ENCODE results near the gene HSD17B14.
"Not testable (repeated sequence)": the region's sequence is repeated elsewhere in the genome, so short reads cannot be mapped to it uniquely, and the experiment has no call there.

HSD17B14 gene

DNA sequence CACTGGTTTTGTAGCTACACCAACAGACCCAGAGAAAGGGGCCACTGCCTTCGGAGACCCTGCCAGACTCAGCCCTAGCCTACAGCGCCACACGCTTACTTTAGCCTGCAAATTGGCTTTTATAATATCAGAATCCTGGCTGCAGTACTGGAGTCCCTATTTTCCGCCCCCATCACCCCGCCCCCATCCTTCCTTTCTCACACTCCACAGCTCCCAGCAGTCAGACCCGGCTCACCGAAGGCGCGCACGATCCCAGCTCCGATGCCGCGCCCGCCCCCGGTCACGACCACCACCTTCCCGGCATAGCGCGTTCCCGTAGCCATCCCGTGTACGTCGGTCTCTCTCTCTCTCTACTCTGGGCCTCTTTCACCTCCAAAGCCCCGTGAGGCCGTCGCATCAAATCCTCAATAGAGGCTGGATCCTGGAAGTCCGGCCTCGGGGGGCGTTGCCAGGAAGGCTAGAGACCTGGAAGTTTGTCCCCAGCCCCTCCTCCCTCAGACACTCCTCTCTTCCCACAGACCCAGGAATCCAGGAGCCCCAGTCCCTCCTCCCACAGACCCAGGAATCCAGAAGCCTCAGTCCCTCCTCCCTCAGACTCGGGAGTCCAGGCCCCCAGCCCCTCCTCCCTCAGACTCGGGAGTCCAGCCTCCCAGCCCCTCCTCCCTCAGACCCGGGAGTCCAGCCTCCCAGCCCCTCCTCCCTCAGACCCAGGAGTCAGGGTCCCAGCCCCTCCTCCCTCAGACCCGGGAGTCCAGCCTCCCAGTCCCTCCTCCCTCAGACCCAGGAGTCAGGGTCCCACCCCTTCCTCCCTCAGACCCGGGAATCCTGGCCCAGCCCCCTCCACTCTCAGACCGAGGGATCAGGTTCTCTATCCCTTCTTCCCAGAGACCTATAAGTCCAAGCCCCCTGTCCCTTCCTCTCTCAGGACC, at the start of gene HSD17B14:
HSD17B14 (minus strand) TSS at position 403 of the 929 bp plus-strand sequence; CDS start at position 323, 80 bp downstream.
- no peak for DNase-seq

DNA sequence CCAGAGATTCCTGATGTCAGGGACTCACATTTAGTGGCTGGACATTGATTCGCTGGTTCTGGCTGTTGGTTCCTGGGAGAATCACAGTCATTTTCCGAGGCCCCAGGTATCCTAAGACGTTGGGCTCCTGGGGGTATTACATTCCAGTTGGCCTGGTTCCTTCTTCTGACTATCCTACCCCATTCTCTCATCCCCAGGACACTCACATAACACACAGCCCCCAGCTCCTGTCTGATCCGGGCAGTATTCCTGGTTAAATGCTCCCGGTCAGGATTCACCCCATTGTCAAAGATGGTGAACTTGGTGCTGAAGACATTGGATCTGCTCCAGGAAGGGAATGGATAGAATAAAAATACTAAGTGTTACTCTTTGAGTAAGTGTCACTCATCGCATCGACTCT, 47.4 kb upstream of the HSD17B14 start:
- DNase-seq: no peak

DNA sequence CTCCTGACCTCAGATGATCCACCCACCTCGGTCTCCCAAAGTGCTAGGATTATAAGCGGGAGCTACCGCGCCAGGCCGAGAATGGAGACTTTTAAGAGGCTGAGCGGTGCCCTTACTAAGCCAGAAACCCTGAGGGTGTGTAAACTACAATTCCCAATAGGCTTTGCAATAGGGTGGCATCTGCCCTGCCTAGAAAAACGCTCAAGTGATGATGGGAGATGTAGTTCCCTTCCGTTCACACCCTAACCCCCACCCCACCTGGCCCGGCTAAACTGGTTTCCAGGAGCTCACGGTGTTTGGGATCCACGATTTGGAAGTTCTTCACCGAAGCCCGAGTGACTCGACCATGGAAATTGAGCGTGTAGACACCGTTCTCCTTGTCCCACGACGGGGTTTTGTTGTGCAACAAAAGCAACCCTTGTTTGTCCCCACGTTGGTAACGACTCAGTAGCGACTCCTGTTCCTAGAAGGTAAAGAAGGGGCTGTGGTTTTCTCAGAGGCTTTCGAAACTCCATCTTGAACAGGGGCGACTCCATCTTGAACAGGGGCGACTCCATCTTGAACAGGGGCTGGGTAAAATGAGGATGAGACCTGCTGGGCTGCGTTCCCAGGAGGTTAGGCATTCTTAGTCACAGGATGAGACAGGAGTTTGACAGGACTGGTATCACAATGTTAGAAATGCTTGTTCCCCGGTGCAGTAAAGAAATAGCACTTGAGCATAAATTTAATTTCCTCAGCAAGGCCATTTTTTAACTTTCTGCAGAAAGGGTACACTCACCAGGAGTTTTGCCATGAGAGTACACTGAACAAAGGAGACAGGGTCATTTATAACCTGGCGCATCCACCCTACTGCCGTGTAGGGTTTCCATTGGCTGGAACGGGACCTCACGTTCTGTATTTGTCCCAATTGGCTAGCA, 45.7 kb upstream of the HSD17B14 start:
- no peak for DNase-seq

DNA sequence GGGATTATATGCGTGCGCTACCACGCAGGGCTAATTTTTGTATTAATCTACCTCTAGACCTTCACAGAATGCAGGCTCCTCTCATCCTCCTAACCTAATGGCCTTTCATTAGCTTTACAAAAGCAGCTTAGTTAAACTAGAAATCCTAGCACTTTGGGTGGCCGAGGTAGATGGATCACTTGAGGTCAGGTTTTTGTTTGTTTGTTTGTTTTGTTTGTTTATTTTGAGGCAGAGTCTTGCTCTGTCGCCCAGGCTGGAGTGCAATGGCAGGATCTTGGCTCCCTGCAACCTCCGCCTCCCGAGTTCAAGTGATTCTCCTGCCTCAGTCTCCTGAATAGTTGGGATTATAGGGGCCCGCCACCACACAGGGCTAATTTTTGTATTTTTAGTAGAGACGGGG, 43.4 kb upstream of the HSD17B14 start:
- not testable (repeated sequence) for DNase-seq

DNA sequence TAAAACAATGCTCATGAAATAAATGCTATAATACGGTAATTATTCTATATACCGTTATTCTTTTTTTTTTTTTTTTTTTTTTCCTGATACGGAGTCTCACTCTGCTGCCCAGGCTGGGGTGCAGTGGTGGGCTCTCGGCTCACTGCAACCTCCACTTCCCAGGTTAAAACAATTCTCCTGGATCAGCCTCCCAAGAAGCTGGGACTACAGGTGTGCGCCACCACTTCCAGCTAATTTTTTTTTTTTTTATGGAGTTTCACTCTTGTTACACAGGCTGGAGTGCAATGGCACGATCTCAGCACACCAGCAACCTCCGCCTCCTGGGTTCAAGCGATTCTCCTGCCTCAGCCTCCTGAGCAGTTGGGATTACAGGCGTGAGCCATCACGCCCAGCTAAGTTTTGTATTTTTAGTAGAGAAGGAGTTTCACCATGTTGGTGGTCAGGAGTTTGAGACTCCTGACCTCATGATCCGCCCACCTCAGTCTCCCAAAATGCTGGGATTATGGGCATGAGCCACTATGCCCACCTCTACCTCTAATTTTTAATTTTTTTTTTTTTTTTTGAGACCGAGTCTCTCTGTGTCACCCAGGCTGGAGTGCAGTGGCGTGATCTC, 42.8 kb upstream of the HSD17B14 start:
- DNase-seq: no peak

DNA sequence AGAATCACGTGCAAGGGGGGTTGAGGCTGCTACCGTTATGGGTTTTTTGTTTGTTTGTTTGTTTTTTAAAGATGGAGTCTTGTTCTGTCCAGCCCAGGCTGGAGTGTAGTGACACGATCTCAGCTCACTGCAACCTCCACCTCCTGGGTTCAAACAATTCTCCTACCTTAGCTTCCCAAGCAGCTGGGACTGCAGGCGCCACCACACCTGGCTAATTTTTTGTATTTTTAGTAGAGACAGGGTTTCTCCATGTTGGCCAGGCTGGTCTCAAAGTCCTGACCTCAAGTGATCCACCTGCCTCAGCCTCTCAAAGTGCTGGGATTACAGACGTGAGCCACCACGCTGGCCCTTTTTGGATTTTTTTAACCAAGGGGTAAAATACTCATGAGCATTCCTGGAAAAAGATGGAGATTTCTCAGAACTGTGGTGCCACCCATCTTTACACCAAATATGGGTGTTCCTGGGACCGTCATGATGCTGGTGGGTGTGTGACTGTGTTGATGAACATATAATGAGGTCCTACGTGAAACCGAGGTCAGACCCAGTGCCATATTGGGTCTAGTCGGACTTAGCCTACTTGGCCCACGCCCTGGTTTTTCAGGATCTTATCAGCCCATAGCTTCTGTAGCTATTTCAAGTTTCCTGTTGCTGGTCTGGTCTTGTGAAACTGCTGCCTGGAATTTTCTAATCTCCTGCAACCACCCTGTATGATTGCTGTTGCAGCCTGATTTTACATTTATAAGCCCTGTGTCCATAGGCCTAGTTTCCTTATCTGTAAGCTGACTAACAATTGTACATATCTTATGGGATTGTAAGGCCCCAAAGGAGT, 42.1 kb upstream of the HSD17B14 start:
- no peak for DNase-seq

DNA sequence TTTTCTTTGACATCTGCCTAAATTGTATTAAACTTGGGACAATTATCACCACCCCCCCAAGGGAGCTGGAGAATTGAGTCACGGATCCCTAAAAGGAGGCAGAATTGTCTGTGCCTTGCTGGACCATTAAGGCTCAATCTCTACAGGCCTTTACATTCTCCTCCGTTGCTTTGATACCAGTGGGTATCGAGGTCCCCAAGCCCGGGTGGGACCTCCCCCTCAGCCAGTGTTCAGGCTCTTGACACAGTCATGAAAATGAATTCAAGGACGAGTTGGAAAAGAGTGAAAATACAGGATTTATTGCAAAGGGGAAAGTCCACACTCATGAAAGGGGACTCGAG, 41.5 kb upstream of the HSD17B14 start:
- DNase-seq: no peak

DNA sequence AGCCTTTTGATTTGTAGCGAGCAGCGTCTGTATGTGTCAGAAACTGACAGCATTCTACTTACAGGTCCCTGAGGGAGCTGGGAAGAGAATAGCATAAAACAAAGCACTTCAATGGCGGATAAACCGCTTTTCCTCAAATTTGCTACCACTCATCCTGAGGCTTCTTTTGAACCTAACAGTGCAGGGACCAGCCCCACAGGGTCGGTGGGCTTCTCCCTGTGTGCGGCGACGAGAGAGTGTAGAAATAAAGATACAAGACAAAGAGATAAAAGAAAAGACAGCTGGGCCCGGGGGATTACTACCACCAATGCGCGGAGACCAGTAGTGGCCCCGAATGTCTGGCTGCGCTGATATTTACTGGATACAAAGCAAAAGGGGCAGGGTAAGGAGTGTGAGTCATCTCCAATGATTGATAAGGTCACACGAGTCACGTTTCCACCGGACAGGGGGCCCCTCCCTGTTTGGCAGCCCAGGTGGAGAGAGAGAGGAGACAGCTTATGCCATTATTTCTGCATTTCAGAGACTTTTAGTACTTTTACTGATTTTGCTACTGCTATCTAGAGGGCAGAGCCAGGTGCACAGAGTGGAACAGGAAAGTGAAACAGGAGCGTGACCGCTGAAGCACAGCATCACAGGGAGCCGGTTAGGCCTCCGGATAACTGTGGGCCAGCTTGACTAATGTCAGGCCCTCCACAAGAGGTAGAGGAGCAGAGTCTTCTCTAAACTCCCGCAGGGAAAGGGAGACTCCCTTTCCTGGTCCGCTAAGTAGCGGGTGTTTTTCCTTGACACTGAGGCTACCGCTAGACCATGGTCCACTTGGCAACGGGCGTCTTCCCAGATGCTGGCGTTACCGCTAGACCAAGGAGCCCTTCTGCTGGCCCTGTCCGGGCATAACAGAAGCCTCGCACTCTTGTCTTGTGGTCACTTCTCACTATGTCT, 40.0 kb upstream of the HSD17B14 start:
- peak; percentile 72 for DNase-seq

DNA sequence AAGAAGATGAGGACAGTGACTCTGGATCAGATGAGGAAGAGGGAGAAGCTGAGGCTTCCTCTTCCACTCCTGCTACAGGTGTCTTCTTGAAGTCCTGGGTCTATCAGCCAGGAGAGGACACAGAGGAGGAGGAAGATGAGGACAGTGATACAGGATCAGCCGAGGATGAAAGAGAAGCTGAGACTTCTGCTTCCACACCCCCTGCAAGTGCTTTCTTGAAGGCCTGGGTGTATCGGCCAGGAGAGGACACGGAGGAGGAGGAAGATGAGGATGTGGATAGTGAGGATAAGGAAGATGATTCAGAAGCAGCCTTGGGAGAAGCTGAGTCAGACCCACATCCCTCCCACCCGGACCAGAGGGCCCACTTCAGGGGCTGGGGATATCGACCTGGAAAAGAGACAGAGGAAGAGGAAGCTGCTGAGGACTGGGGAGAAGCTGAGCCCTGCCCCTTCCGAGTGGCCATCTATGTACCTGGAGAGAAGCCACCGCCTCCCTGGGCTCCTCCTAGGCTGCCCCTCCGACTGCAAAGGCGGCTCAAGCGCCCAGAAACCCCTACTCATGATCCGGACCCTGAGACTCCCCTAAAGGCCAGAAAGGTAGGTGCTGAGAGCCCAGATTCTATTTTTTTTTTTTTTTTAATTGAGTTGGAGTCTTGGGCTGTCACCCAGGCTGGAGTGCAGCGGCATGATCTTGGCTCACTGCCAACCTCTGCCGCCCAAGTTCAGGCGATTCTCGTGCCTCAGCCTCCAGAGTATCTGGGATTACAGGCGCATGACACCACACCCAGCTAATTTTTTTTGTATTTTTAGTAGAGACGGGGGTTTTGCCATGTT, 38.2 kb upstream of the HSD17B14 start:
- no peak for DNase-seq

DNA sequence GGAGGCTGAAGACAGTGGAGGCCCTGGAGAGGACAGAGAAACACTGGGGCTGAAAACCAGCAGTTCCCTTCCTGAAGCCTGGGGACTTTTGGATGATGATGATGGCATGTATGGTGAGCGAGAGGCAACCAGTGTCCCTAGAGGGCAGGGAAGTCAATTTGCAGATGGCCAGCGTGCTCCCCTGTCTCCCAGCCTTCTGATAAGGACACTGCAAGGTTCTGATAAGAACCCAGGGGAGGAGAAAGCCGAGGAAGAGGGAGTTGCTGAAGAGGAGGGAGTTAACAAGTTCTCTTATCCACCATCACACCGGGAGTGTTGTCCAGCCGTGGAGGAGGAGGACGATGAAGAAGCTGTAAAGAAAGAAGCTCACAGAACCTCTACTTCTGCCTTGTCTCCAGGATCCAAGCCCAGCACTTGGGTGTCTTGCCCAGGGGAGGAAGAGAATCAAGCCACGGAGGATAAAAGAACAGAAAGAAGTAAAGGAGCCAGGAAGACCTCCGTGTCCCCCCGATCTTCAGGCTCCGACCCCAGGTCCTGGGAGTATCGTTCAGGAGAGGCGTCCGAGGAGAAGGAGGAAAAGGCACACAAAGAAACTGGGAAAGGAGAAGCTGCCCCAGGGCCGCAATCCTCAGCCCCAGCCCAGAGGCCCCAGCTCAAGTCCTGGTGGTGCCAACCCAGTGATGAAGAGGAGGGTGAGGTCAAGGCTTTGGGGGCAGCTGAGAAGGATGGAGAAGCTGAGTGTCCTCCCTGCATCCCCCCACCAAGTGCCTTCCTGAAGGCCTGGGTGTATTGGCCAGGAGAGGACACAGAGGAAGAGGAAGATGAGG, 37.4 kb upstream of the HSD17B14 start:
- DNase-seq: no peak

DNA sequence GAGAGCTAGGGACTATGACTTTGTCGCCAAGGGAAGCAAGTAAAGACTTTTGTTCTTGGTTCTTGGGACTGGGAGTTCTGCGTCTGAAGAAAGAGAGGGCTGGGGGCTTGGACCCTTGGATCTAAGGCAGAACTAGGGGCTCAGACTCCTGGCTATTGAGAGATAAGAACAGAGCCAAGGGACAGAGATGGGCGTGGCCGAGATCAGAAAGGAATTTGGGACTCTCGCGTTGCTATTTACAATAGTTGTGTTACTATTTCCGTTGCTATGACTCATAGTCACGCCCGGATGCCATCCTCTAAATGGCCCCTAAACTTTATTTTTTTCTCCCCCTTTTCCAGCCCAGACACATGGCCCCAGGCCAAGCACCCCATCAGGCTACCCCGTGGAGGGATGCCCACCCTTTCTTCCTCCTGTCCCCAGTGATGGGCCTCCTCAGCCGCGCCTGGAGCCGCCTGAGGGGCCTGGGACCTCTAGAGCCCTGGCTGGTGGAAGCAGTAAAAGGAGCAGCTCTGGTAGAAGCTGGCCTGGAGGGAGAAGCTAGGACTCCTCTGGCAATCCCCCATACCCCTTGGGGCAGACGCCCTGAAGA, 36.7 kb upstream of the HSD17B14 start:
- peak; percentile 84 for DNase-seq

DNA sequence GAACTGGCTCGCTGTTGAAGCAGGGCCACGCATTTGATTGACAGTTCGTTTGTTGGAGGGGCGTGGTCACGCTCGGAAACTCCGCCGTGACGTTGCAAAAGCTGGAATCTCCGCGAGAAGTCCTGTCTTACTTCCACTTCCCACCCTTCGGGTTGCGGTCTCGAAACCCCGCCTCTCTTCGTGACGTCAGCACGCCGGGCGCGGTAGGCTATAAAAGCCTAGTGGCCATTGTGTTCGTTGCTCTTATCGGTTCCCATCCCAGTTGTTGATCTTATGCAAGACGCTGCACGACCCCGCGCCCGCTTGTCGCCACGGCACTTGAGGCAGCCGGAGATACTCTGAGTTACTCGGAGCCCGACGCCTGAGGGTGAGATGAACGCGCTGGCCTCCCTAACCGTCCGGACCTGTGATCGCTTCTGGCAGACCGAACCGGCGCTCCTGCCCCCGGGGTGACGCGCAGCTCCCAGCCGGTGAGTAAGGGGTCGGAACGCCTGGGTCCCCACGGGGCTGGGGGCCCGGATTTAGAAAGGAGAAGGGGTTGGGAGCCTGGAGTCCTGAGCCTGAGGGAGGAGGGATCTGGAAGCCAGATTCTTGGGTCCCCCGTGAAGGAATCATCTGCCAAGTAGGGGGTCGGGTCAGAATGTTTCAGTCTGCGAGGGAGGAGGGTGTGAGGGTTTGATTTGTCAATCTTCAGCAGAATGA, 36.0 kb upstream of the HSD17B14 start, which contains the start of gene PPP1R15A:
PPP1R15A (plus strand) TSS at position 240 of the 702 bp plus-strand sequence. CDS start 813 bp downstream, outside the sequence.
- peak; percentile 99 for DNase-seq

DNA sequence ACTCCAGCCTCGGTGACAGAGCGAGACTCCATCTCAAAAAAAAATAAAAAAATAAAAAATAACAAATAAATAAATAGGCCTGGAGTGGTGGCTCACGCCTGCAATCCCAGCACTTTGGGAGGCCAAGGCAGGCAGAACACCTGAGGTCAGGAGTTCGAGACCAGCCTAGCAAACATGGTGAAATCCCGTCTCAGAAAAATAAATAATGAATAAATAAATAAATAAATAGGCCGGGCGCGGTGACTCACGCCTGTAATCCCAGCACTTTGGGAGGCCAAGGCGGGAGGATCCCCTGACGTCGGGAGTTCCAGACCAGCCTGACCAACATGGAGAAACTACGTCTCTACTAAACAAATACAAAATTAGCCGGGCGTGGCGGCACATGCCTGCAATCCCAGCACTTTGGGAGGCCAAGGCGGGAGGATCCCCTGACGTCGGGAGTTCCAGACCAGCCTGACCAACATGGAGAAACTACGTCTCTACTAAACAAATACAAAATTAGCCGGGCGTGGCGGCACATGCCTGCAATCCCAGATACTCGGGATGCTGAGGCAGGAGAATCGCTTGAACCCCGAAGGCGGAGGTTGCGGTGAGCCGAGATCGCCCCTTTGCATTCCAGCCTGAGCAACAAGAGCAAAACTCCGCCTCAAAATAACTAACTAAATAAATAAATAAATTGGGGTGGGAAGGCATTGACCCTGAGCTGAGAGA, 35.3 kb upstream of the HSD17B14 start:
- not testable (repeated sequence) for DNase-seq

DNA sequence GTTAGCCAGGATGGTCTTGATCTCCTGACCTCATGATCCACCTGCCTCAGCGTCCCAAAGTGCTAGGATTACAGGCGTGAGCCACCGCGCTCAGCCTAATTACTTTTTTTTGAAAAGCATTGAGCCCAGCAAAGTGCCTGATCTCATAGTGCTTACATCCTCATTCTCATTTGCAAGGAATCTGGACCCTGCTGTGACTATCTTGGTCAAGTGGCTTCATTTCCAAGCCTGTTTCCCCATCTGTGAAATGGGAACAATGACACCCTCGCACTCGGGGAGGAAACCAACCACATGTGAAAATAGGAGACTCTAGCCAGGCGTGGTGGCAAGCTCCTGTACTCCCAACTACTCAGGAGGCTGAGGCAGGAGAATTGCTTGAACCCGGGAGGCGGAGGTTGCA, 33.8 kb upstream of the HSD17B14 start:
- no peak for DNase-seq

DNA sequence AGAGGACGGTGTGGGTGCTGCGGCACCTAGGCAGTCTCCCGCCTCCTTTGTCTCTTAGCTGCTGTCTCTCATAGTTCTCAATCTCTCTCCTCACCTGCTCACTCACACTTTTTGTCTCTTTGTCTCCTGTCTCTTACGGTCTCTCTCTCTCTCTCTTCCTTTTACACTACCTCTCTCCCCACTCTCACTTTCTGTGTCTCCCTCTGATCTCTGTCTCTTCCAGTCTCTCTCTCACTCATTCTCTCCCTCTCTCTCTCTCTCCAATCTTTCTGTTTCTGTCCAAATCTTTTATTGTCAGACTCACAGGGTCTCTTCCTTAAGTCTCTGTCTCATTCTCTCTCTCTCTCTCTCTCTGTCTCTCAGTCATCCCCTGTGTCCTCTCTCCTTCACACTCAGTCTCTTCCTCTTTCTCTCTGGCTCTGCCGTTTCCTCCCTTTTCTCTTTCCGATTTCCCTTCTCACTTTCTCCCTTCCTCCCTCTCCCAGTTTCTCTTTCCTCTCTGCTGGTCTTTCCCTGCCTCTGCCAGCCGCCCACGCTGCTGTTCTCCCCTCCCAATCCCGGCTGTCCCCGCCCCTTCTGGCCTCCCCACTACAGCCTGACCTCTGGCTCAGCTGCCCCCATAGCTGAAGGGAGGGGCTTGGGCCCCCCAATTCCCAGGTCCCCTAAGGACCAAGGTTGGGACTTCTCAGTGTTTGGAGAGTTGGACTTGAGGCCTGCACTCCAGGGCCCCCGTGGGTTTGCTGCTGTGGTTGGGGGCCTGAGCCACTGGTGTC, 32.0 kb upstream of the HSD17B14 start, which contains the start of gene PLEKHA4:
PLEKHA4 (minus strand) TSS at position 504 of the 773 bp plus-strand sequence. CDS start 997 bp downstream, outside the sequence.
- DNase-seq: no peak

DNA sequence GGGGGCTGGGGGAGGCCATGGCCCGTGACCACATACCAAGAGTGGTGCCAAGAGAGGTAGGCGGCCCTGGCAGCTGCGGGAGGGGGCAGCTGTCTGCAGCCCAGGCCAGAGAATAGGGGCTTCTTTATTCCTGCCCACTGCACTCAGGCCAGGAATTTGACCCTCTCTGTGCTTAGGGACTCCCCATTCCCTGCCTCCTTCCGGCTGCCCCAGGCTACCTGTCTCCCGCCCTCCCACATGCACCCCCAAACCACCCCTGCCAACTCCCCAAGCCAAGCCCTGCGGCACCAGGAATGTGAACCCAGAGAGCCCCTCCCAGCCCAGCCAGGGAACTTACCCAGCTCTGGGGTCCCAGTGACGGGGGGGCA, 31.4 kb upstream of the HSD17B14 start:
- no peak for DNase-seq

Measured in activated CD4-positive, alpha-beta T cell treated with anti-CD3 and anti-CD28 coated beads for 48 hours (primary cell).